Natural killer cell (primary cell): Measurements from ENCODE around the gene MIEF1. TPM values are rescaled to one million over a fixed set of nuclear protein-coding genes. Genes with fewer than 3 reads are reported as not detected.

Experiments used
- ATAC-seq, 3 donors: fragments of 150-1000 bp in 2 of 3; fragments of 200-7000 bp in 1 of 3; cut with Tn5 transposase; 1 replicate in 1 of 3; 2 replicates in 2 of 3; pipeline ENCODE4 v1.10.0; 2021; ENCODE audit warnings: mild to moderate bottlenecking in 2 of 3, moderate library complexity in 2 of 3
- DNase-seq, 2 donors: peaks; one replicate each; pipeline versions ENCODE4 v3.0.0 to v3.0.0-alpha.2; 2013 to 2021; ENCODE audit warnings: mixed read lengths in 1 of 2
- H3K27ac ChIP-seq: one replicate; pipeline ENCODE4 v1.5.1; 2013; ENCODE audit warnings: mild to moderate bottlenecking, low read length
- H3K27me3 ChIP-seq: one replicate; pipeline ENCODE4 v1.6.1; 2013; ENCODE audit warnings: low read length; ENCODE audit not compliant: control insufficient read depth, insufficient read depth
- H3K36me3 ChIP-seq: one replicate; pipeline ENCODE4 v1.6.1; 2013; ENCODE audit warnings: low read length; ENCODE audit not compliant: control insufficient read depth, insufficient read depth
- H3K4me1 ChIP-seq: one replicate; pipeline ENCODE4 v1.6.1; 2013; ENCODE audit warnings: low read length; ENCODE audit not compliant: control insufficient read depth, insufficient read depth
- H3K4me3 ChIP-seq: one replicate; pipeline ENCODE4 v1.5.1; 2013; ENCODE audit warnings: low read length
- H3K9me3 ChIP-seq: one replicate; pipeline ENCODE4 v1.6.1; 2013; ENCODE audit warnings: low read length; ENCODE audit not compliant: control insufficient read depth, insufficient read depth
- H3K27ac Mint-ChIP-seq, 2 donors: one replicate each; pipeline ENCODE4 v1.8.0; 2022; ENCODE audit warnings: mild to moderate bottlenecking in 2 of 2, mixed read lengths in 2 of 2, moderate library complexity in 1 of 2
- H3K27me3 Mint-ChIP-seq, 2 donors: one replicate each; pipeline ENCODE4 v1.8.0; 2022; ENCODE audit warnings: low read depth in 2 of 2, mixed read lengths in 2 of 2
- H3K36me3 Mint-ChIP-seq: one replicate; pipeline ENCODE4 v1.8.0; 2022; ENCODE audit warnings: mixed read lengths
- H3K4me1 Mint-ChIP-seq, 2 donors: one replicate each; pipeline ENCODE4 v1.8.0; 2022; ENCODE audit warnings: mixed read lengths in 2 of 2
- H3K4me3 Mint-ChIP-seq: one replicate; pipeline ENCODE4 v1.8.0; 2022; ENCODE audit warnings: mild to moderate bottlenecking, moderate library complexity, mixed read lengths
- H3K9me3 Mint-ChIP-seq, 2 donors: one replicate each; pipeline ENCODE4 v1.8.0; 2022; ENCODE audit warnings: mixed read lengths in 2 of 2
- WGBS: methylation state at CpG from one replicate; pipeline ENCODE4 v1.1.7; 2013; ENCODE audit warnings: missing lambda C conversion rate; ENCODE audit not compliant: insufficient coverage; 5-methylcytosine and 5-hydroxymethylcytosine counted together
- intact Hi-C: fragments of 100-400 bp; cut with micrococcal nuclease; formaldehyde crosslinking; loops from one replicate; pipeline ENCODE4 v1.14.2; 2022
- total RNA-seq, 4 donors: library from RNA; stranded (reverse); fragments of 120-200 nt in 1 of 4; gene quantifications; one replicate each; pipeline versions ENCODE4 v1.2.3 to v1.2.4, GENCODE V29; 2013 to 2022
- TF ChIP-seq, protein P1 (sequence below): fragments of 200-600 bp; IDR thresholded peaks from one replicate; pipeline ENCODE4 v1.8.0; 2022; ENCODE audit warnings: antibody characterized with exemption

The MIEF1 gene
- total RNA-seq, 3 donors from 2014 or later (not counting 1 experiment from before 2014, with no cell fraction given) = 16.1 to 27.6 (median 25.1) TPM

DNA sequence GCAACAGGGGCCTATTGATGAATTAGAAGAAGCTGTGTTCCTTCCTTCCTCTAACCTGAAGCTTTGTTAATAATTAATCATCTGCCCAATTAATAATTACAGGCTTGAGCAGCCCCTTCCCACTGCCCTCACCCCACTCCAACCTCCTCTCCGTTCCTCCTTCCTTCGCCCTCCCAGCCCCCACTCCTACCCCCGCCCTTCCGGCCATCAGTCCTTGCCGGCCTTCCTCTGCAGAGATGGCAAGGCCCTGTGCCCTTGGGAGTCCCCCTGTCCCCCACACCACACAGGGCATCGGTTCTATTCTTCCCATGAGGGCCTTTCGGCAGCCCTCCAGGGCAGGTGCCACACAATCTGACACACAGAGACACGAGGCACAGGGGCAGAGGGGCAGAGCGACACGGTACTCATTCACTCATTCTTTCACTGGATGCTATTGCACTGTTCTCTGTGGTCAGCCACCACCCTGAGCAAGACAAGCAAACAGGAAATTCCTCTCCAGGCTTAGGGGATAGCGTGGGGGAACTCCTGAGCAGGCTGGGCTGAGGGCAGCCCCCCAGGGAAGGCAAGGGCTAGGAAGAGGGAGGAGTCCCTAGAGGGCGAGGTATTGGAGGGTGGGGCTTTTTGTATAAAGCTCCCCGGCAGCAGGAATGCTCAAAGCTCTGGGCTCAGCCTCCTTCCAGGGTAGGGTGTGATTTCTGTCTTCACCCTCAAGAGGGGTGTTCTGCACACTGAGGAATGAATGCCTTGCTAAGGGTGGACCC, 30.5 kb upstream of the MIEF1 start:
- DNase-seq (peak in 1 of 2 donors; percentile 41), ATAC-seq (peak; percentile 33 to 67 (median 65))
- H3K27me3 Mint-ChIP-seq = peaks cover 0 to 2% of the 10 kb centered on the region in 2 donors
- Histone ChIP-seq H3K36me3 (no peaks in the 10 kb centered on the region), H3K27ac (no peak overlapping the region), H3K27me3 (no peaks in the 10 kb centered on the region), H3K4me3 (no peak overlapping the region), H3K9me3 (no peaks in the 10 kb centered on the region), H3K4me1 (peaks cover 33% of the 10 kb centered on the region)
- no peaks in the 10 kb centered on the region for H3K9me3 Mint-ChIP-seq
- H3K36me3 Mint-ChIP-seq = no peaks in the 10 kb centered on the region
- no peak overlapping the region for H3K4me3 Mint-ChIP-seq
- intact Hi-C loops = no loop called here
- H3K4me1 Mint-ChIP-seq = peaks cover 6 to 16% of the 10 kb centered on the region in 2 donors
- 30% methylated on average over 13 of the region's 13 CpGs for WGBS
- TF ChIP-seq, protein P1, sequence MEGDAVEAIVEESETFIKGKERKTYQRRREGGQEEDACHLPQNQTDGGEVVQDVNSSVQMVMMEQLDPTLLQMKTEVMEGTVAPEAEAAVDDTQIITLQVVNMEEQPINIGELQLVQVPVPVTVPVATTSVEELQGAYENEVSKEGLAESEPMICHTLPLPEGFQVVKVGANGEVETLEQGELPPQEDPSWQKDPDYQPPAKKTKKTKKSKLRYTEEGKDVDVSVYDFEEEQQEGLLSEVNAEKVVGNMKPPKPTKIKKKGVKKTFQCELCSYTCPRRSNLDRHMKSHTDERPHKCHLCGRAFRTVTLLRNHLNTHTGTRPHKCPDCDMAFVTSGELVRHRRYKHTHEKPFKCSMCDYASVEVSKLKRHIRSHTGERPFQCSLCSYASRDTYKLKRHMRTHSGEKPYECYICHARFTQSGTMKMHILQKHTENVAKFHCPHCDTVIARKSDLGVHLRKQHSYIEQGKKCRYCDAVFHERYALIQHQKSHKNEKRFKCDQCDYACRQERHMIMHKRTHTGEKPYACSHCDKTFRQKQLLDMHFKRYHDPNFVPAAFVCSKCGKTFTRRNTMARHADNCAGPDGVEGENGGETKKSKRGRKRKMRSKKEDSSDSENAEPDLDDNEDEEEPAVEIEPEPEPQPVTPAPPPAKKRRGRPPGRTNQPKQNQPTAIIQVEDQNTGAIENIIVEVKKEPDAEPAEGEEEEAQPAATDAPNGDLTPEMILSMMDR = no peak
- peak overlapping the region in 1 of 2 donors; percentile 66 for H3K27ac Mint-ChIP-seq

DNA sequence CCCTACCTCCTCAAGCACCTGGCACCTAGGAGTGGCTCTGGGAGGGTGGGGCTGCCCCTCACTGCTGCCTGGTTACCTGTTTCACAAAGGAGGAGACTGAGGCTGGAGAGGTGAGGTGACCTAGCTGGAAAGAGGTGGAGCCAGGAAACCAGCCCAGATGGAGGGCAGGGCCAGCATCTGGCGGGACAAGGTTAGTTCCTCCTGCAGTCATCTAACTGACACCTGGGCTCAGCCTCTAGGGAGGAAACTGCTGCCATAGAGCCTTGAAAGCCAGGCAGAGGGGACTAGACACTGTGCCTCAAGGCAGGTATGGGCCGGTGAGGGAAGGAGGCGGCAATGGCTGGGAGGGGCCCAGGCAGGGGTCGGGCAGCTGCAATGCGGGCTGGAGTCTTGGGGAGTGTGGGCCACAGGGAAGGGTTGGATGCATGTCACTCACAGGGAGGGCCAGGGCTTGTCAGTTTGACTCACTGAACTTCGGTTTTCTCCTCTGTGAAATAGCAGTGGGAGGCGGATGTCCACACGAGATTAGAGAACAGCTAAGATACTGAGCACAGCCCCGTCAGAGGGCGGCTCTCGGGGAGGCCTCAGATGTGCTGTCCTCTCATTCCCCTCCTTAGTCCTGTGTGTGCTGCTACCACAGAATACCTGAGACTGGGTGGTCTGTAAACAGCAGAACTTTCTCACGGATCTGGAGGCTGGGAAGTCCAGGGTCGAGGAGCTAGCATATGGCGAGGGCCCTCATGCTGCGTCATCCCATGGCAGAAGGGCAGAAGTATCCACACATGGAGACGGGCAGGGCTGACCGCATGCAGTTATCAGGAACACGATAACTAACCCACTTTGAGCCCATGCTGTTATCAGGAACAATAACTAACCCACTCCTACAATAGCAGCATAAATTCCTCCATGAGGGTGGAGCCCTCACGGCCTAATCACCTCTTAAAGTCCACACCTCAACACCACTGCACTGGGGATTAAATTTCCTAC, 29.2 kb upstream of the MIEF1 start:
- peaks cover 0 to 2% of the 10 kb centered on the region in 2 donors for H3K27me3 Mint-ChIP-seq
- H3K9me3 ChIP-seq = no peaks in the 10 kb centered on the region
- DNase-seq (no peak), ATAC-seq (peak in 1 of 3 donors; percentile 51)
- intact Hi-C loops = no loop called here
- TF ChIP-seq, protein P1 = no peak
- H3K36me3 Mint-ChIP-seq = no peaks in the 10 kb centered on the region
- WGBS = 83% methylated on average over 19 of the region's 19 CpGs
- H3K27ac Mint-ChIP-seq = no peak overlapping the region
- peaks cover 6 to 16% of the 10 kb centered on the region in 2 donors for H3K4me1 Mint-ChIP-seq
- H3K9me3 Mint-ChIP-seq = no peaks in the 10 kb centered on the region
- H3K27ac ChIP-seq = no peak overlapping the region
- no peak overlapping the region for H3K4me3 Mint-ChIP-seq
- no peak overlapping the region for H3K4me3 ChIP-seq
- H3K4me1 ChIP-seq = peaks cover 33% of the 10 kb centered on the region
- H3K27me3 ChIP-seq = no peaks in the 10 kb centered on the region
- H3K36me3 ChIP-seq = no peaks in the 10 kb centered on the region

DNA sequence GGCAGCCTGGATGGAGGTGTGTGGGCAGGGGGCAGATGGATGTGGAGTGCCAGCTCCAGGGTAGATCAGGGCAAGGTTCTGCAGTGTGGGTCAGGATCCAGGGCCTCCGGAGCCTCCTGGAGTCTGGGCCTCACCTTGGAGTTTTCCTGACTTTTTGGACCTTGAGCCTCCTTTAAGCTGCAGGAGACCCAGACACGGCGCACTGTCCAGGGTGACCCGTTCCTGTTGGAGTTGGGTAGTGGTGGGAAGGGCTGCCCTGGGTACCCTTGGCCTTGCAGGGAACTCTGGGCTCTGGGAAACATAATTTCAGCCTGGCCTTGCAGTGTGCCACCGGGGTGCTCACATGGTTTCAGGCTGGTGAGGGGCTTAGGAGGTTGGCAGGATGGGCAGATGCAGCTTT, 28.2 kb upstream of the MIEF1 start:
- Mint-ChIP-seq H3K27ac (no peak overlapping the region), H3K4me3 (no peak overlapping the region), H3K4me1 (peaks cover 6 to 16% of the 10 kb centered on the region in 2 donors), H3K36me3 (no peaks in the 10 kb centered on the region), H3K9me3 (no peaks in the 10 kb centered on the region), H3K27me3 (peaks cover 0 to 2% of the 10 kb centered on the region in 2 donors)
- TF ChIP-seq, protein P1 = no peak
- no peaks in the 10 kb centered on the region for H3K9me3 ChIP-seq
- intact Hi-C loops = no loop called here
- H3K27me3 ChIP-seq = no peaks in the 10 kb centered on the region
- H3K4me3 ChIP-seq = no peak overlapping the region
- ATAC-seq (no peak), DNase-seq (no peak)
- WGBS = 95% methylated on average over 5 of the region's 5 CpGs
- H3K36me3 ChIP-seq = no peaks in the 10 kb centered on the region
- H3K27ac ChIP-seq = no peak overlapping the region
- peaks cover 30% of the 10 kb centered on the region for H3K4me1 ChIP-seq
